ENCODE measurements around the gene ITLN2. TPM values are rescaled to one million over a fixed set of nuclear protein-coding genes. Genes with fewer than 3 reads are reported as not detected.
A peak's percentile ranks its signal among the peaks of the same experiment; 100 is the strongest.

Gene ITLN2
- total and polyA plus RNA-seq, 11 donors = 0.15 to 4.1 (median 0.34) TPM; not detected in 7

GRCh38 chr1:160961419-160961818 is 6.8 kb upstream of the ITLN2 start:
- TF ChIP-seq POLR2A (IDR thresholded peaks at IDR 0.05) (no peak), CTCF (IDR thresholded peaks at IDR 0.05) (no peak)
- ATAC-seq = no peak
- Histone ChIP-seq H3K9me3 (no peaks in the 10 kb centered on the region), H3K27ac (no peak overlapping the region), H3K4me1 (no peaks in the 10 kb centered on the region), H3K4me3 (no peak overlapping the region), H3K27me3 (no peaks in the 10 kb centered on the region), H3K36me3 (no peaks in the 10 kb centered on the region)
- intact Hi-C loops (cut with DNase I) = no loop called here
- 70 to 86% (median 76%) methylated on average over 1 of the region's 1 CpG for WGBS, 4 donors
- DNase-seq = no peak

- Histone ChIP-seq H3K9me3 (no peaks in the 10 kb centered on the region), H3K36me3 (no peaks in the 10 kb centered on the region), H3K27ac (no peak overlapping the region), H3K4me1 (no peaks in the 10 kb centered on the region), H3K4me3 (no peak overlapping the region), H3K27me3 (peaks cover 0 to 8% (median 0%) of the 10 kb centered on the region in 9 donors)
- intact Hi-C loops (cut with DNase I) = loop anchor here in 4 of 10 donors (10.0 kb wide), 2 partner anchors 232 to 282 kb away; no protein-coding TSS in a partner anchor
- TF ChIP-seq CTCF (IDR thresholded peaks at IDR 0.05) (no peak), POLR2A (IDR thresholded peaks at IDR 0.05) (no peak)
- ATAC-seq (no peak), DNase-seq (no peak)
- 62 to 88% (median 68%) methylated on average over 3 to 4 of the region's 4 CpGs for WGBS, 4 donors
These were observed 2.4 kb upstream of the ITLN2 start for GRCh38 chr1:160956966-160957365.

- DNase-seq = no peak
- 67 to 84% (median 76%) methylated on average over 3 of the region's 3 CpGs for WGBS, 4 donors
- intact Hi-C loops (cut with DNase I) = loop anchor here in 9 of 10 donors (5.0 to 10.0 kb wide), 6 partner anchors 116 to 278 kb away; no protein-coding TSS in a partner anchor
- TF ChIP-seq CTCF (IDR thresholded peaks at IDR 0.05) = no peak
- no peak for TF ChIP-seq POLR2A (IDR thresholded peaks at IDR 0.05)
- Histone ChIP-seq H3K9me3 (no peaks in the 10 kb centered on the region), H3K4me3 (no peak overlapping the region), H3K27me3 (peaks cover 0 to 18% (median 0%) of the 10 kb centered on the region in 9 donors), H3K27ac (no peak overlapping the region), H3K4me1 (peaks cover 0 to 15% (median 0%) of the 10 kb centered on the region in 12 donors), H3K36me3 (no peaks in the 10 kb centered on the region)
- peak in 1 of 4 donors; percentile 65 for ATAC-seq
These were observed 1.6 kb downstream of the ITLN2 start for GRCh38 chr1:160953030-160953429.

- 80 to 88% (median 82%) methylated on average over 2 of the region's 2 CpGs for WGBS, 4 donors
- no peaks in the 10 kb centered on the region for H3K9me3 ChIP-seq
- H3K4me1 ChIP-seq = peaks cover 0 to 21% (median 0%) of the 10 kb centered on the region in 12 donors
- H3K4me3 ChIP-seq = no peak overlapping the region
- intact Hi-C loops (cut with DNase I) = loop anchor here in 9 of 10 donors (5.0 to 10.0 kb wide), 6 partner anchors 115 to 277 kb away; no protein-coding TSS in a partner anchor
- no peak for TF ChIP-seq CTCF (IDR thresholded peaks at IDR 0.05)
- H3K27ac ChIP-seq = no peak overlapping the region
- DNase-seq = no peak
- ATAC-seq = no peak
- peaks cover 0 to 18% (median 0%) of the 10 kb centered on the region in 9 donors for H3K27me3 ChIP-seq
- no peaks in the 10 kb centered on the region for H3K36me3 ChIP-seq
These were observed 2.5 kb downstream of the ITLN2 start for GRCh38 chr1:160952129-160952510.
